ENCODE results near the gene RAET1E.

DNA sequence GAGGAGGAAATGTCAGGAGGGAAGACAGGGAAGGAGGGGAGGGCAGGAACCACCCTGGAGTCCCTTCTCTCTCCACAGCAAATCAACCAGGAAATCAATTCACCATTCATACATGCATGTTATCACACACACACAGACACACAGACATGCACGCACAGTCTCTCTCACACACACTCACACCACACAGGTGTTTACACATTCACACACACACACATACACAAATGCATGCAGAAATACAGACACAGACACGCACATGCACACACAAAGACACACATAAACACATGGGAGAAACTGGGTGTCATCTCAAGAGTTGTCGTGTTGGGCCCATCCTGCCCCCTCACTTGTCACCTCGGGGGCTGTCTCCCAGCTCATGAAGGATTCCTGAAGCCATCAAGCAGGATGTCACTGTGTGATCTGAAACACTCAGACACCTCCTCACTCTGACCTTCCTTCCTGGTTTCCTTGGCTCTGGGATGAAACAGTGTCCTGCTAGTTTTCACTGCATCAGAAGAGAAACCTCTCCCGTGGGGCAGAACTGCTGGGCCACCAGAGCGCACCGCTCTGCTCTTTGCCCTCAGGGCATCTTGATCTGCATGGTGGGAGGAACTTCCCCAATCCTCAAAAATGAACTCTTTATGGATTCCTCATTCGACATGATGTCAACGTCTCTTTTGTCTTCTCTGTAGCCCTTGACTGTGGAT lies 15.8 kb upstream of the RAET1E start:
- no peak for TF ChIP-seq ZNF384 (IDR thresholded peaks at IDR 0.05)
- no peak for TF ChIP-seq SUZ12 (IDR thresholded peaks at IDR 0.05)
- TF ChIP-seq NFRKB (IDR thresholded peaks at IDR 0.05) = no peak
- TF ChIP-seq BHLHE40 (IDR thresholded peaks at IDR 0.05; ENCODE audit: borderline replicate concordance) = no peak
- no peak for TF ChIP-seq FOXM1 (IDR thresholded peaks at IDR 0.05; ENCODE audit: borderline replicate concordance)
- no peak for TF ChIP-seq HDGF (IDR thresholded peaks at IDR 0.05; ENCODE audit: borderline replicate concordance)
- no peak for TF ChIP-seq FOXA1 (IDR thresholded peaks at IDR 0.05)
- TF ChIP-seq LEF1 (IDR thresholded peaks at IDR 0.05; ENCODE audit: borderline replicate concordance) = no peak
- TF ChIP-seq SP1 (IDR thresholded peaks at IDR 0.05) = no peak
- no peak for TF ChIP-seq TARDBP (IDR thresholded peaks at IDR 0.05)
- TF ChIP-seq CTBP1 (IDR thresholded peaks at IDR 0.05; ENCODE audit: borderline replicate concordance) = no peak
- TF ChIP-seq, protein P1, sequence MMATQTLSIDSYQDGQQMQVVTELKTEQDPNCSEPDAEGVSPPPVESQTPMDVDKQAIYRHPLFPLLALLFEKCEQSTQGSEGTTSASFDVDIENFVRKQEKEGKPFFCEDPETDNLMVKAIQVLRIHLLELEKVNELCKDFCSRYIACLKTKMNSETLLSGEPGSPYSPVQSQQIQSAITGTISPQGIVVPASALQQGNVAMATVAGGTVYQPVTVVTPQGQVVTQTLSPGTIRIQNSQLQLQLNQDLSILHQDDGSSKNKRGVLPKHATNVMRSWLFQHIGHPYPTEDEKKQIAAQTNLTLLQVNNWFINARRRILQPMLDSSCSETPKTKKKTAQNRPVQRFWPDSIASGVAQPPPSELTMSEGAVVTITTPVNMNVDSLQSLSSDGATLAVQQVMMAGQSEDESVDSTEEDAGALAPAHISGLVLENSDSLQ (IDR thresholded peaks at IDR 0.05) = no peak
- TF ChIP-seq ARNT (IDR thresholded peaks at IDR 0.05) = no peak

All from HEK293T (cell line).